GM19043 (cell line): ENCODE results near the gene CD4.
A peak's percentile ranks its signal among the peaks of the same experiment; 100 is the strongest.

ENCODE experiments used
- ATAC-seq: cut with Tn5 transposase; IDR thresholded peaks from one replicate; pipeline ENCODE4 v1.9.1; 2021; ENCODE audit warnings: low read depth; ENCODE audit not compliant: unreplicated experiment

The CD4 gene

DNA sequence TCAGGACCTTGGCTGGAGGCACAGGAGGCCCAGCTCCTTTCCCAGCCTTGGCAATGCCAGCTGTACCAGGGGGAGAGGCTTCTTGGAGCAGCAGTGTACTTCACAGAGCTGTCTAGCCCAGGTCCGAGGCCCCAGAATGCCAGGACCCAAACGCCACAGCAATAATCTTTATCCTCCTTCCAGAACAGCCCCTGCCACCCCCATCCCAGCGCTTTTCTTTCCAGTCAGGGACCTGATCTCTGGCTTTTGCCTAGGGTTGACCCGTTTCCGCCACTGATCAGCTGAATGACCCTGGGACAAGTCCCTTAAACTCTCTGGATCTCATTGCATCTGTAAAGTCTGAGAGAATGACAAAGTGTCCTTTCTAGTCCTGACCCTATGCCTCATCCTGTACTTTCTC, 11.9 kb upstream of the CD4 start:
- no peak for ATAC-seq

DNA sequence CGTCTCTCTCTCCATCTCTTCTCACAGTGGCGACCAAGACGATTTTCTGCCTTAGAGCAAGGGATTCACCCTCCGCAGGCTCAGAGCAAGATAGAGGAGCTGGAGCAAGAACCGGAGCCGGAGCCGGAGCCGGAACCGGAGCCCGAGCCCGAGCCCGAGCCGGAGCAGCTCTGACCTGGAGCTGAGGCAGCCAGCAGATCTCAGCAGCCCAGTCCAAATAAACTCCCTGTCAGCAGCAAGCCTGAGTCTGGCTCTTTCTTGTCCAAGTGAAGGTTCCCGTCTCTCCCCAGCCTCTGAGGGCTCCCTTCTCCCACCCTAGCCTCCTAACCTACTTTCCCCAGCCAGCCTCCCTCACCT, 11.1 kb upstream of the CD4 start:
- no peak for ATAC-seq

DNA sequence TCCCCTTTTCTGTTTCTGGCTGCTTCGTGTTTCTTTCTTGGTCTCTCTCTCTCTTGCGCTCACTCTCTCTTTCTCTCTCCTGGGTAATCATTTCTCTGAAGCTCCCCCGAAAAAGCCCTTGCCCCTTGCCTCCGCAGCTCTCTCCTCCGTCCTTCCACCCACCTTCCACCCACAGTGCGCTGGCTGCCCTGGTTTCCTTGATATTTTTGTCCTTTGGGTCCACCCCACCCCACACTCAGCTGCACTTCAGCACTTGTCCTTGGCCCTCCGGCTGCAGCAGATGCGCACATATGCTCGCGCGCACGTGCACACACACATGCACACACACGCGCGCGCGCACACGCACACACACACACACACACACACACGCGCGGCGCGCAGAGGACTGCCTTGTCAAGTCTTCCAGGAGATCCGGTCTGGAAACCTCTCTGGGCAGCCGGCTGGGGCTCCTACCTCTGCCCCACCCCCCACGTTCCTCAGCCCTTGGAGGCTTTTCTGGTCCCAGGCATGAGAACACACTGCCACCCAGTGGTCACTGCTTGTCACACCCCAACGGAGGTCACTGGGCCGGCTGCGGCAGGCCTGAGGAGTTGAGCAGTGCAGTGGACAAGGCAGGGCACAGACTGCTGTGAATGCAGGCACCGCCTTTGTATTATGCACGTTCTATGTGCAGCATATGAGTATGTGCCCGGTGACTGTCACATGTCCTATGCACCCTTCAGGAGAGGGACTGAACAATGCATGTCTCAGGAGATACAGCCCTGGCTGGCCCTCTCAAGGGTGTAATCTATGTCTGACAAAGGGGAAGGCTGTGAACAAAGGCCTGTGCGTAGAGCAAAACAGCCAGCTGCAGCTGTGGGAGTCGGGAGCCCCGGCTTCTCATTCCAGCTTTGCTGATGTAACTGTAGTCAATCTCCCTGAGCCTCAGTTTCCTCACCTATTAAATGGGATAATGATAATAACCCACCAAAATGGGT, 10.5 kb upstream of the CD4 start:
- peak; percentile 89 for ATAC-seq

DNA sequence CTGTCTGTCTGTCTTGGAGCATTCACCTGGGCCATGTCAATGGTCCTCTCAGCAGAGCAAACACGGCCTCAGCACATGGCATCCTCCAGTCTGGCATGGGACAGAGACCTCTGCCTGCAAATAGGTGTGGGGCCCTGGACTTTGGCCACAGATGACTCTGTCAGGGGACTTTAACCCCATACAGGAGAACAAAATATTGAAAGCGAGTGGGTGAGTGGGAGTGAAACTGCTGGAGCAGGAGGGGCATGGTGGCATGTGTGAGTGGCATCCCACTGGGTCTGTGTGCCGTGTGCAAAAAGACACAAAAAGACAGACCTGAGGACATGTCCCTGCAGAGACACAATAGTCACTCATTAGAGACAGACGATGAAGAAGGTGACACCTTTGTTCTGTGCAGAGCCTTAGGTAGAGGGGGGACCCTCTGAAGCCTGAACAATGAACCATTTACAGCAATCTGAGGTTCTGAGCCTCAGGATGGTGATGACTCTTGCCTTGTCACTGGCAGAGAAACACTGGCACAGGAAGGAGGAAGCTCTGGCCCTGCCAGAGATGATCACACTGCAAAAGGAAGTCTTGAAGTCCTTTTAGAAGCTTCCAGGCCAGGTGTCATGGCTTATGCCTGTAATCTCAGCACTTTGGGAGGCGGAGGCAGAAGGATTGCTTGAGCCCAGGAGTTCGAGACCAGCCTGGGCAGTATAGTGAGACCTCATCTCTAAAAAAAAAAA, 9.5 kb upstream of the CD4 start:
- ATAC-seq = no peak

DNA sequence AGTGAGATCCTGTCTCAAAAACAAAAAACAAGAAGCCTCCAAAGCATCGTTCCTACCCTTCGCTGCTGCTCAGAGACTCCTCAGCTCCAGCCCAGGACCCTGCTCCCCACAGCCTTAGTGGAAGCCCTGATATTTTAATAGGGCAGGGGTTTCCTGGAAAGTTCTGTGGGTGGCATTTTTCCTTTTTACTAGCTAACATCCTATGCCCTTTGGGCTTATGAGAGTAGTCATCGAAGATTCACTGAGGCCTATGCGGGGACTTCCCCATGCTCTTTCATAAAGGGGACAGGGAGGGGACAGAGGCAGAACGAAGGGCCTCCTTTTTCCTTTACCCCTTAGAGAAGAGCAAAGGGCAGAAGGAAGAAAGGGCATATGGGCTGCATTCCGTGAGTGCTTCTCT, 8.8 kb upstream of the CD4 start:
- no peak for ATAC-seq

DNA sequence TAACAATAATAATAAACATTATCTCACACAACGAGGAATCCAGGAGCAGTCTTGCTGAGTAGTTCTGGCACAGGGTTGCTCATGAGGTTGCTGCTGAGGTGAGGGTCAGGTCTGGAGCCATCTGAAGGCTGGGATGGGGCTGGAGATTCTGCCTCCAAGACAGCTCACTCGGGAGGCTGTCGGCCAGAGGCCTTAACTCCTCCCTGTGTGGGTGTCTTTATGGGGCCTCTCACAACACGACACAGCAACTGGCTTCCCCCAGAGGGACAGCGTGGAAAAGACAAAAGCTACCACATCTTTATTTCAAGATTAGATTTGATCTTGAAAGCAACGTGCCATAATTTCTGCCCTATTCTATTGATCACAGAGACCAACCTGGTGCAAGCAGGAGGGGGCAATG, 7.2 kb upstream of the CD4 start:
- ATAC-seq = no peak

DNA sequence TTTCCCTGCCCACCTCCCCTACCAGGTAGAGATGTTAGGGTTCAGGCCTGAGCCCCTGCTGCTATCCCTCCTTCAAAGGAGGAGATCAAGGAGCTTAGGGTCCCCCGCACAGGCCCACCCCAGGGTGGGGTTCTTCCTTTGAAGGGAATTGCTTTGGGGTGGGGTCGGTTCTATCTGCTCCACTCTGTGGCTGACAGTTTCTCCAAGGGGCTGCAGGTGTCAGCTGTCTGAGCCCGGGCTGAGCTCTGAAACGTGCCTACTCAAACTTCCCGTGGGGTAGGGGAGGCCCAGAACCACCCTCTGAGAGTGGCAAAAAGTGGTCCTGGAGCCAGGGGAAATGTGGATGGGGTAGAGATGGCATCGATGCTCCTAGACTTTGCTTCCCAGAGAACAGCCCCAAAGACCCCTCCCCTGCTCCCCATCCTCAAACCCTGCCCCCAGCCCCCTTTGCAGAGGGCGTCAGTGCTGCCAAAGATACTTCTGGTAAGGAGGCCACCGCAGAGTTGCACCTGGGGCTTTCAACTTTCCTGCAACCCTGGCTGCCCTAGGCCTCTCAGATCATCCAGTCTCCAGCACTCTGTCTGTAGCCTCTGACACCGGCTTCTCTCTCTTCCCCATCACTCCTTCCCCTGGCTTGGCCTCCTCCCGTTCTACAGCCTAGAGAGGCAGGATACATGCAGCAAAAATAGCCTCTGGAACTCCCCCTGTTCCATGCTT, 6.3 kb upstream of the CD4 start:
- ATAC-seq = no peak

DNA sequence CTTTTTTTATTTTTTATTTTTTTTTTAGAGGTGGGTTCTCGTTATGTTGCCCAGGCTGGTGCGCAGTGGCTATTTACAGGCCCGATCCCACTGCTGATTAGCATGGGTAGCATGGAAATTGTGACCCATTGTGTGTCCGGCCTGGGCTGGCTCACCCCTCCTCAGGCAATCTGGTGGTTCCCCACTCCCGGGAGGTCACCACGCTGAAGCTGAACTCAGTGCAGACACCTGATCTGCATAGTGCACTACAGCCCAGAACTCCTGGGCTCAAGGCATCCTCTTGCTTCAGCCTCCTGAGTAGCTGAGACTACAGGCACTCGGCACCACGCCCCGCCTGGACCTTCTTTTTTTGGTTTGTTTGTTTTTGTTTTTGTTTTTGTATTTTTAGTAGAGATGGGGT, 5.5 kb upstream of the CD4 start:
- no peak for ATAC-seq

DNA sequence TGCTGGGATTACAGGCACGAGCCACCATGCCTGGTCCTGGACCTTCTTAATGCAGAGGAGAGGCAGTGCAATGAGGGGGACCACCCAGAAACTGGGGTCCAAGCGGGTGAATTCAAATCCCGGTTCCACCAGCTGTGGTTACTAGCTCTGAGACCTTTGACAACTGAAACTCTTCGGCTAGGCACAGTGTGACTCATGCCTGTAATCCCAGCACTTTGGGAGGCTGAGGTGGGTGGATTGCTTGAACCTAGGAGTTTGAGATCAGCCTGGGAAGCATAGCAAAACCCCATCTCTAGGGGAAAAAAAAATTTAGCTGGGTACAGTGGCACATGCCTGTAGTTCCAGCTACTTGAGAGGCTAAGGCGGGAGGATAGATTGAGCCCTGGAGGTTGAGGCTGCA, 5.0 kb upstream of the CD4 start:
- no peak for ATAC-seq

DNA sequence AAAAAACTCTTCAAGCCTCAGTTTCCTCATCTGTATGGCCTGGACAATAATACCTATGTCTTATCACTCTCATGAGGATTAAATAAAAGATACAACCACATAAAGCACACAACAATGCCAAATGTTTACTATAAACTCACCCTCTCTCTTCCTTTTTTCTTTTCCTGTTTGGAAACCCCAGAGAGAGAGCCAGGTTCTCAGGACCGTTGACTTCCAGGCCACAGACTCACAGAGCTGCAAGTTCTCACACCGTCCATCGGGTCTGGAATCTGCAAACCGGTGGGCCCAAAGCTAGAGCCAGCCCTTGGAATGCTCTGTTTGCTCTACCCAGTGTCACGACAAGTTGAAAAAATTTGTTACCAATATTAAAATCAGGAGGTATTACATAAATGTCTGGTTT, 4.6 kb upstream of the CD4 start:
- no peak for ATAC-seq

DNA sequence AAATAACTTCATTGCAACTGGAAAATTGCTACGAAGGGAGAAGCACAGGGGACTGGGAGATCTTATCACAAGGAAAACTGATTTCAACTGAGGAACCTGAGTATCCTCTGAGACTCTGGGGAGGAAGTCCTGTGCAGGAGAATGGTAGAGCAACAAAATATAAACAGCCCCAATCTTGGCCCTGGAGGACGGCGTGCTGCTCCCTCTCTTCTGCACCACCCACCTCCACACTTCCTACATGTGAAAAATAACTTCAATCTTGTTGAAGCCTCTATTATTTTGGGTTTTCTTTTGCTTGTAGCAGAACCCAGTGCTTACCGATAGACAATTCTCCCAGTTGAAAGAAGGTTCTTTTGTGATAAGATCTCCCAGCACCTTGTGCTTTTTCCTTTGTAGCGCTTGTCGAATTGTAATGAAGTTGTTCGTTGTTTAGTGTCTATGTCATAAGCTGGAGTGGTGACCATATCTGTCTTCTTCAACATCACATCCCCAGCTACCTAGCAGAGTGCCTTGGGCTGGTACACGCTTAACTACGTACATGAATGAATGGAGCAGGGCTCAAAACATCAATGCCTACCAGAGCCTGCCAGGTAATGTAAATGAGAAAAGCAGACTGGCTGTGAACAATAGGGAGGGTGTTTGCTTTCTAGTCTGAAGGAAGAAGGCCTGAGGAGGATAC, 2.8 kb upstream of the CD4 start:
- ATAC-seq = no peak

DNA sequence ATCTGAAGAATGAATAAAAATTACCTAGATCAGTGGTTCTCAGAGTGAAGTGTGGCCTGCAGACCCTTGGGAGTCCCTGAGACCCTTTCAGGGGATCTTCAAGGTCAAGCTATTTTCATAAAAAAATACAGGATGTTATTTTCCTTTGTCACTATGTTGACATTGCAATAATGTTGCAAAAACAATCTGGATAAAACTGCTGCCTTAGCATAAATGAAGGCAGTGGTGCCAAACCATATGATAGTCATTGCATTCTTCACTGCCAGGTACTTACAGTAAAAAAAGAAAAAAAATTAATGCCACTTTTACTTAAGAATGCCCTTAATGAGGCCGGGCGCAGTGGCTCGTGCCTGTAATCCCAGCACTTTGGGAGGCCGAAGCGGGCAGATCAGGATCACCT, 2.0 kb upstream of the CD4 start:
- ATAC-seq = no peak

DNA sequence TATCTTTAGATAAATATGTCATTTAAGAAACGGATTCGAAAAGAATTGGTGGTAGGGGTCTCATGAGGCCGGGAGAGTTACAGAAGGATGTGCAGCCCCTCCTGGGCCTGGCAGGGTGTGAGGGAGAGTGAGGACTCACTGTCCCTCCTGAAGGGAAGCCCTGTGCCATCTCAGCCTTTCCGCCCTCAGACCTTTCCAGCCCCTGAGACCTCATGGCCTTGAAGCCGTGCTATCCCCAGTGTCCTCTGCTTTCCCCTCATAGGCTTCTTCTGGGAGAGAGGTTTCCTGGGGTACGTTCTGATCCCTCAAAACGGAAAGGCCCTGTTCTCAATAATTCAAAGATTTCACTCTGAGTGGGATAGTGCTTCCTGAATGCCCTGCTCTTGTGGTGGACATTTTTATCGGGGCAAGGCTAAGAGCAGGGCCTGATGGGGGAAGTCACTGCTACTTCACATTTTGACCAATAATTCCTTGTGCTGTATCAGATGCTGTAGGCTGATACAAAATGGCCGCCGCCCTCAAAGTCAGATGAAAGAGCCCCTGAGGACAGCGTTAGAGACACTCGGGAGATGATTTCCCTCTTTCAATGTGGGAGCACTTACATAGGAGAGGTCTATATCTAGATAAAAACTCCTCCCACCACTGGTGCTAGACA, 1.3 kb downstream of the CD4 start:
- no peak for ATAC-seq

DNA sequence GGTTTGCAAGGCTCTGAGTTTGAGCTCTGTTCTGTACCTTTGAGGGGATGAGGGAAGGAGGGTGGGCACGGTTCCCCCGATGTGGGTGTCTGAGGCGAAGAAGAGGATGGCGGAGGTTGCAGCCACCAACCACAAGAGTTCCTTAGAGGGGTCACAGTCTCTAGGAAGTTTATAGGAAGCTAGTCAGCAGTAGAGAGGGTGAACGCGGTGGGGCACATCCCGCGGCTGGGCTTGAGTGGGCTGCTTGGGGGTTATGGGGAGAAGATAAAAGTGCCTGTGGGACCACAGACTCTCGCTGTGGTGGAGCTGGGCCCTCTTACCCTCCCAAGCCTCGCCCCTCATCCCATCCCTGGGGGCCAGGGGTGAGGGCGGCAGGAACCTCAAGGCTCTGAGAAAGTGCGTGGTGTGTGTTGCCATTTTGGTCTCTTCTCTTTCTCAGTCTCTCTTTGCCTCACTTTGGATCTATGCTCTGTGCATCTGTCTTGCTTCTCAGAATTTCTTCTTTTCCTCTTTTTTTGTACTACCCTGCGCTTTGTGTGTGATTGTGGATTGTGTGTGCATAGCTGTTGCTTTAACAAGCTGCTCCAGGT, 2.7 kb downstream of the CD4 start:
- no peak for ATAC-seq

DNA sequence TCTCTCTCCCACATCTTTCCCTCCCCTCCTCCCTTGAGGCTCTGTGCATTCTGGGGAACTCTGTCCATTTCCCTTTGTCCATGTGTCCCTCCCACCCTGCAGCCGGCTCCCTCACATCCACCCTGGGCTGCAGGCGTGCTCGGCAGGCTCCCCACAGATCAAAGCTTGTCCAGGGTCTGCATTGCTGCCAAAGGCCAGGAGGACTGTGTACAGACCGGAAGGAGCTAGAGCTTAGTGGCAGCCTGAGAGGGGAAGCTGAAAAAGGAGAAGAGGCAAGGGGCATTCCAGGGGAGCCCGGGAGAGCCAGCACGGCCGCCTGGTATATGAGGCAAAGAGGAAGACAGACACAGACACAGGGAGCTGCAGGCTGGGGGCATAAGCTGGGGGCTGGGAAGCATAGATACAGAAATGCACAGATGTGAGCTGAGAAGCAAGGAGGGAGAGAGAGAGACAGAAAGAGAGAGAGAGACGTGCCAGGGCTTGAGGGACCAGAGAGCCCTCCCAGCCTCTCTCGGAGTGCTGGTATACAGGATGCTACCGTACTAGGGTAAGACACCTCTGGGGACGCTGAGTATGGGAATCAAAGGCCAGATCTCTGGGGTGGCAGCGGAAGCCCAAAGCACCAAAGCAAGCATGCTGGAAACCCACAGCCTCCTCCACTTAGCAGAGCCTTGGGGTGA, 3.3 kb downstream of the CD4 start:
- ATAC-seq = no peak

DNA sequence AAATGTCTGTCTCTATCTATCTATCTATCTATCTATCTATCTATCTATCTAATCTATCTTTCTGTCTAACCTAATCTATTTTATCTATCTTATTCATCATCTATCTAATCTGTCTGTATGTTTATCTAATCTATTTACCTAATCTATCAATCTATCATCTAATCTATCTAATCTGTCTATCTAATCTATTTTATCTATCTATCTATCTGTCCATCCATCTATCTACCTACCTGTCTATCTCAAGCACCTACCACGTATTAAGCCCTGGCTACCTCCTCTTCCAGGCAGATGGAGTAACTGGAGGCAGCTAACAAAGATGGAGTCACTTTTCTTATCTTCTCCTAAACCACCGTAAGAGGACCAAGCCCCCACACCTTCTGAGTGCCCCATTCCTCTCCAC, 5.8 kb downstream of the CD4 start:
- no peak for ATAC-seq

DNA sequence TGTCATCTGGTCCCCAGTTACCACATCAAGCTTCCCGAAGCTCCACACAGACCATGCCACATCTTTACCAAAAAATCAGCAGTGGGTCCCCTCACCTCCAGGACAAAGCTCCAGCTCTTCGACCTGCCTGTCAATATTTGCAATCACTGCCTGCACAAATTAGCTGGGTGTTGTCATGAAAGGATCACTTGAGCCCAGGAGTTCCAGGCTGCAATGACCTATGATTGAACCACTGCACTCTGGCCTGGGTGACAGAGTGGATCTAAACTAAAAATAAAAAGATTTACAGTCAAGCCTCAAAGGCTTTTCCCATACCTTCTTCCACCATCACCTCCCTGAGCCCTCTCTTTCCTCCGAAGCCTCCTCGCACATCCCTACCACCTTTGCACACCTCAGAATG, 7.2 kb downstream of the CD4 start:
- ATAC-seq = no peak

DNA sequence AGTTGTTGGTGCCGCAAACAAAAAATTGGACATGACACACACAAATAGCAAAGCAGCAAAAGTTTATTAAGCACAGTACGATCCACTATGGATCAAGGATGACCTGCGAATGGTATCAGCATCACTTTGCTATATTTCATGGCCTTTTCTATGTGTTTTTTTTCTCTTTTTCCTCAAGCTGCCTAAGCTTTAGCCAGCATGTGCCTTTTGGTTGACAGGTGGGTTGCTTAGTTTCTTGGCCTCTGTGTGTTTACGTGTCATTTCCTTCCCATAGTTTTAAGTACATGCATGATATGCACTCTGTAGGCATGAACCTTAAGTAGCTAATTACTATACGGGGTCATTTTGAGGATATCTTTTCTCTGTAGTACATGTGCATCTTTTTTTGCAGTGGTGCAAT, 9.8 kb downstream of the CD4 start:
- ATAC-seq = no peak

DNA sequence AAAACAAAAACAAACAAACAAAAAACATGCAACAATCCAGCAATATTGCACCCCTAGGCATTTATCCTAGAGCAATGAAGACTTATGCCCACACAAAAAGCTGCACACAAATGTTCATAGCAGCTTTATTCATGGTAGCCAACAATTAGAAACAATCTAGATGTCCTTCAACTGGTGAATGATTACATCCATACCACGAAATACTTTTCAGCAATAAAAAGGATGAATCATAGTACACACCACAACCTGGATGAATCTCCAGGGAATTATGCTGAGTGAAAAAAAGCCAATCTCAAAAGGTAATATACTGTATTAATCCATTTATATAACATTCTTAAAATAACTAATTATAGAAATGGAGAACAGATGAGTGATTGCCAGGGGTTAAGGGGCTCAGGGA, 17.8 kb downstream of the CD4 start:
- no peak for ATAC-seq
